ENCODE data around the gene MYOD1. TPM values are rescaled to one million over a fixed set of nuclear protein-coding genes. Genes with fewer than 3 reads are reported as not detected.

The MYOD1 gene
- polyA plus RNA-seq, 6 donors from 2014 or later, result not detected

- no peaks in the 10 kb centered on the region for H3K36me3 Mint-ChIP-seq
- peaks cover 0 to 8% (median 3%) of the 10 kb centered on the region in 3 donors for H3K27me3 Mint-ChIP-seq
- H3K4me3 Mint-ChIP-seq, result no peak overlapping the region
- ATAC-seq (ENCODE audit: low read depth in 2 of 2), result no peak
- H3K27ac Mint-ChIP-seq, result no peak overlapping the region
- no peak for DNase-seq
- H3K9me3 Mint-ChIP-seq, result peaks cover 0 to 2% (median 0%) of the 10 kb centered on the region in 7 donors
- H3K4me1 Mint-ChIP-seq, result peaks cover 0 to 5% (median 0%) of the 10 kb centered on the region in 3 donors
These were observed 48.0 kb downstream of the MYOD1 start for GRCh38 chr11:17767301-17767885.

- DNase-seq, result no peak
- Mint-ChIP-seq H3K4me3 (no peak overlapping the region), H3K27me3 (peaks cover 0 to 8% (median 3%) of the 10 kb centered on the region in 3 donors)
These were observed 48.5 kb downstream of the MYOD1 start for GRCh38 chr11:17767914-17768313.

GRCh38 chr11:17768547-17768946 lies 49.2 kb downstream of the MYOD1 start:
- no peak overlapping the region for H3K27ac Mint-ChIP-seq
- no peak for DNase-seq

More at GRCh38 chr11:17767914-17768313, 48.5 kb downstream of the MYOD1 start:
- H3K4me1 Mint-ChIP-seq, result peaks cover 0 to 5% (median 0%) of the 10 kb centered on the region in 3 donors
- ATAC-seq (ENCODE audit: low read depth in 2 of 2), result no peak
- H3K9me3 Mint-ChIP-seq, result peaks cover 0 to 2% (median 0%) of the 10 kb centered on the region in 7 donors
- H3K27ac Mint-ChIP-seq, result no peak overlapping the region
- H3K36me3 Mint-ChIP-seq, result no peaks in the 10 kb centered on the region

GRCh38 chr11:17769218-17769617 lies 49.8 kb downstream of the MYOD1 start:
- no peak overlapping the region for H3K27ac Mint-ChIP-seq
- no peaks in the 10 kb centered on the region for H3K36me3 Mint-ChIP-seq
- peaks cover 0 to 3% (median 2%) of the 10 kb centered on the region in 3 donors for H3K27me3 Mint-ChIP-seq
- no peak overlapping the region for H3K4me3 Mint-ChIP-seq
- no peak for DNase-seq
- ATAC-seq (ENCODE audit: low read depth in 2 of 2), result no peak
- H3K4me1 Mint-ChIP-seq, result peaks cover 0 to 5% (median 0%) of the 10 kb centered on the region in 3 donors
- peaks cover 0 to 1% (median 0%) of the 10 kb centered on the region in 7 donors for H3K9me3 Mint-ChIP-seq

More at GRCh38 chr11:17768547-17768946, 49.2 kb downstream of the MYOD1 start:
- ATAC-seq (ENCODE audit: low read depth in 2 of 2), result no peak
- Mint-ChIP-seq H3K27me3 (peaks cover 0 to 8% (median 3%) of the 10 kb centered on the region in 3 donors), H3K9me3 (peaks cover 0 to 2% (median 0%) of the 10 kb centered on the region in 7 donors), H3K4me3 (no peak overlapping the region), H3K36me3 (no peaks in the 10 kb centered on the region), H3K4me1 (peaks cover 0 to 5% (median 0%) of the 10 kb centered on the region in 3 donors)

GRCh38 chr11:17770048-17770652 lies 50.8 kb downstream of the MYOD1 start:
- ATAC-seq (ENCODE audit: low read depth in 2 of 2), result no peak
- Mint-ChIP-seq H3K27me3 (peaks cover 0 to 3% (median 0%) of the 10 kb centered on the region in 3 donors), H3K4me3 (no peak overlapping the region), H3K9me3 (peaks cover 0 to 1% (median 0%) of the 10 kb centered on the region in 7 donors), H3K4me1 (peaks cover 0 to 5% (median 0%) of the 10 kb centered on the region in 3 donors), H3K27ac (peak overlapping the region in 1 of 6 donors; percentile 22), H3K36me3 (no peaks in the 10 kb centered on the region)
- DNase-seq, result no peak

GRCh38 chr11:17770917-17771316 lies 51.5 kb downstream of the MYOD1 start:
- DNase-seq (no peak), ATAC-seq (ENCODE audit: low read depth in 2 of 2) (no peak)
- Mint-ChIP-seq H3K27me3 (peaks cover 0 to 3% (median 0%) of the 10 kb centered on the region in 3 donors), H3K27ac (no peak overlapping the region), H3K4me1 (peaks cover 0 to 5% (median 0%) of the 10 kb centered on the region in 3 donors), H3K9me3 (no peaks in the 10 kb centered on the region), H3K4me3 (no peak overlapping the region), H3K36me3 (no peaks in the 10 kb centered on the region)

GRCh38 chr11:17771415-17771814 lies 52.0 kb downstream of the MYOD1 start:
- H3K36me3 Mint-ChIP-seq, result no peaks in the 10 kb centered on the region
- ATAC-seq (ENCODE audit: low read depth in 2 of 2), result no peak
- H3K4me1 Mint-ChIP-seq, result peaks cover 0 to 9% (median 0%) of the 10 kb centered on the region in 3 donors
- DNase-seq, result no peak
- no peak overlapping the region for H3K4me3 Mint-ChIP-seq
- H3K9me3 Mint-ChIP-seq, result no peaks in the 10 kb centered on the region
- H3K27me3 Mint-ChIP-seq, result peaks cover 0 to 3% (median 0%) of the 10 kb centered on the region in 3 donors
- no peak overlapping the region for H3K27ac Mint-ChIP-seq

Other genes with a start within 250 kb of the MYOD1 start
- not detected for gene ABCC8, start 242.7 kb upstream of the MYOD1 start, polyA plus RNA-seq (ENCODE audit: low read depth in 6 of 6)
- gene USH1C, start 175.2 kb upstream of the MYOD1 start, polyA plus RNA-seq (ENCODE audit: low read depth in 6 of 6), result not detected
- not detected for gene OTOG, start 172.3 kb upstream of the MYOD1 start, polyA plus RNA-seq (ENCODE audit: low read depth in 6 of 6)
- under 1 TPM in 1 of 6 donors, not detected in 5; 0.13 TPM for gene KCNC1, start 15.2 kb downstream of the MYOD1 start, polyA plus RNA-seq (ENCODE audit: low read depth in 6 of 6)